HEK293T (cell line): ENCODE measurements around the gene WFS1.

Experiments
- CTCF ChIA-PET: fragments of 350-600 bp; formaldehyde crosslinking; extraction: SDS; loops from one replicate; lab custom pipeline; 2021; ENCODE audit warnings: antibody characterized with exemption, inconsistent platforms; lab: Yijun Ruan, JAX
- POLR2A ChIA-PET: fragments of 350-600 bp; formaldehyde crosslinking; extraction: SDS; loops from one replicate; lab custom pipeline; 2020; ENCODE audit warnings: antibody characterized with exemption, inconsistent platforms; lab: Yijun Ruan, JAX
- DNase-seq: peaks from one replicate; pipeline ENCODE4 v3.0.0; 2012; ENCODE audit warnings: mixed read lengths; ENCODE audit errors: extremely low spot score
- ARNT ChIP-seq: fragments of 450-650 bp; IDR thresholded peaks from 2 replicates; pipeline ENCODE4 v1.6.1; 2017; ENCODE audit warnings: mild to moderate bottlenecking
- BHLHE40 ChIP-seq: fragments of 450-650 bp; IDR thresholded peaks from 2 replicates; pipeline ENCODE4 v1.6.1; 2016; ENCODE audit warnings: mild to moderate bottlenecking, moderate library complexity, borderline replicate concordance
- CTBP1 ChIP-seq: fragments of 450-650 bp; IDR thresholded peaks from 2 replicates; pipeline ENCODE4 v1.6.1; 2016; ENCODE audit warnings: borderline replicate concordance
- ELF4 ChIP-seq: fragments of 450-650 bp; IDR thresholded peaks from 2 replicates; pipeline ENCODE4 v1.6.1; 2017; ENCODE audit warnings: antibody characterized with exemption
- FOXA1 ChIP-seq: fragments of 450-650 bp; IDR thresholded peaks from 2 replicates; pipeline ENCODE4 v1.6.1; 2016; ENCODE audit warnings: mild to moderate bottlenecking
- FOXK2 ChIP-seq: fragments of 450-650 bp; IDR thresholded peaks from 2 replicates; pipeline ENCODE4 v1.6.1; 2016; ENCODE audit warnings: mild to moderate bottlenecking
- FOXM1 ChIP-seq: fragments of 450-650 bp; IDR thresholded peaks from 2 replicates; pipeline ENCODE4 v1.6.1; 2017; ENCODE audit warnings: mild to moderate bottlenecking, borderline replicate concordance
- HDGF ChIP-seq: fragments of 450-650 bp; IDR thresholded peaks from 2 replicates; pipeline ENCODE4 v1.6.1; 2017; ENCODE audit warnings: antibody characterized with exemption, borderline replicate concordance
- L3MBTL2 ChIP-seq: fragments of 450-650 bp; conservative IDR thresholded peaks from 2 replicates; pipeline ENCODE4 v1.6.1; 2016; ENCODE audit warnings: mild to moderate bottlenecking
- LEF1 ChIP-seq: fragments of 450-650 bp; IDR thresholded peaks from 2 replicates; pipeline ENCODE4 v1.6.1; 2017; ENCODE audit warnings: mild to moderate bottlenecking, borderline replicate concordance
- NFRKB ChIP-seq: fragments of 450-650 bp; IDR thresholded peaks from 2 replicates; pipeline ENCODE4 v1.6.1; 2016; ENCODE audit warnings: mild to moderate bottlenecking, moderate library complexity
- SP1 ChIP-seq: fragments of 450-650 bp; IDR thresholded peaks from 2 replicates; pipeline ENCODE4 v1.6.1; 2017
- SUZ12 ChIP-seq: fragments of 450-650 bp; IDR thresholded peaks from 2 replicates; pipeline ENCODE4 v1.6.1; 2016; ENCODE audit warnings: mild to moderate bottlenecking
- TARDBP ChIP-seq: fragments of 450-650 bp; IDR thresholded peaks from 2 replicates; pipeline ENCODE4 v1.6.1; 2016
- ZNF384 ChIP-seq: fragments of 450-650 bp; IDR thresholded peaks from 2 replicates; pipeline ENCODE4 v1.6.1; 2016
- TF ChIP-seq, protein P1 (sequence below): fragments of 450-650 bp; IDR thresholded peaks from 2 replicates; pipeline ENCODE4 v1.6.1; 2016

WFS1 gene

DNA sequence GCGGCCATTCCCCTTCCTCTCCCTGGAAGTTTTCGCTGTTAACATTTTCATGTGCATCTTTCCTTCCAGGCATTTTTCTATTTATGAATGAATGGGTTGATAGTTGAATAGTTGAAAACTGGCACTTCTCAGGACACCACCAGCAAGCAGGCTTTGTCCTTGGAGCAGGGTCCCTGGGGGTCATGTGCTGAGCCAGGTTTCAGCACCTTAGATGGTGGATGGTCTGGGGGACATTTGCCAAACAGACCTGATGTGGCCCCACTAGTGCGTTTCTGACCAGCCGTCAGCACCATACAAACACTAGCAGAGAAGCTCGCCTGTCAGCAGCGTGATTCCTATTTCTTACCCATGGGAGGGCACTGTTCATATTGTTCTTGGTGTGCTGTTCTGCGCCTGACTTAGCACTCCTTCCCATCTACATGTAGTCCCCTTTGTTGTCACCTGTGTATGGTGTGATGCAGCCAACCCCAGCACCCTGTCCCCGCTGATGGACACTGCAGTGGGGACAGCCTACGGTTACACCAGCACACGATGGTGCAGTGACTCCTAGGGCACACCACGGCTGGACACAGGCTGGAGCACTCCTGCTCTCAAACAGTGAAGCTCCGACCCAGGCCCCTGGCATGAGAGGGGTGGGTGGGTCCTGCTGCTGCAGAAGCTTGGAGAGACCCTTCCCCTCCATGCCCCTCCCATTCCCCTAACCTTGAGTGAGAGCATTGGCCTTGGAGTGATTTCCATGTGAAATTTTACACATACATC is 27.2 kb upstream of the WFS1 start:
- ChIA-PET CTCF (no interaction called here), POLR2A (no interaction called here)
- TF ChIP-seq ARNT, result no peak
- TF ChIP-seq LEF1, result no peak
- no peak for TF ChIP-seq ZNF384
- no peak for TF ChIP-seq FOXM1
- no peak for TF ChIP-seq FOXK2
- TF ChIP-seq, protein P1, sequence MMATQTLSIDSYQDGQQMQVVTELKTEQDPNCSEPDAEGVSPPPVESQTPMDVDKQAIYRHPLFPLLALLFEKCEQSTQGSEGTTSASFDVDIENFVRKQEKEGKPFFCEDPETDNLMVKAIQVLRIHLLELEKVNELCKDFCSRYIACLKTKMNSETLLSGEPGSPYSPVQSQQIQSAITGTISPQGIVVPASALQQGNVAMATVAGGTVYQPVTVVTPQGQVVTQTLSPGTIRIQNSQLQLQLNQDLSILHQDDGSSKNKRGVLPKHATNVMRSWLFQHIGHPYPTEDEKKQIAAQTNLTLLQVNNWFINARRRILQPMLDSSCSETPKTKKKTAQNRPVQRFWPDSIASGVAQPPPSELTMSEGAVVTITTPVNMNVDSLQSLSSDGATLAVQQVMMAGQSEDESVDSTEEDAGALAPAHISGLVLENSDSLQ, result no peak
- no peak for TF ChIP-seq ELF4
- no peak for TF ChIP-seq L3MBTL2
- no peak for TF ChIP-seq HDGF
- no peak for TF ChIP-seq SP1
- TF ChIP-seq CTBP1, result no peak
- no peak for TF ChIP-seq TARDBP
- TF ChIP-seq BHLHE40, result no peak
- TF ChIP-seq FOXA1, result no peak
- no peak for TF ChIP-seq NFRKB
- no peak for TF ChIP-seq SUZ12
- no peak for DNase-seq

DNA sequence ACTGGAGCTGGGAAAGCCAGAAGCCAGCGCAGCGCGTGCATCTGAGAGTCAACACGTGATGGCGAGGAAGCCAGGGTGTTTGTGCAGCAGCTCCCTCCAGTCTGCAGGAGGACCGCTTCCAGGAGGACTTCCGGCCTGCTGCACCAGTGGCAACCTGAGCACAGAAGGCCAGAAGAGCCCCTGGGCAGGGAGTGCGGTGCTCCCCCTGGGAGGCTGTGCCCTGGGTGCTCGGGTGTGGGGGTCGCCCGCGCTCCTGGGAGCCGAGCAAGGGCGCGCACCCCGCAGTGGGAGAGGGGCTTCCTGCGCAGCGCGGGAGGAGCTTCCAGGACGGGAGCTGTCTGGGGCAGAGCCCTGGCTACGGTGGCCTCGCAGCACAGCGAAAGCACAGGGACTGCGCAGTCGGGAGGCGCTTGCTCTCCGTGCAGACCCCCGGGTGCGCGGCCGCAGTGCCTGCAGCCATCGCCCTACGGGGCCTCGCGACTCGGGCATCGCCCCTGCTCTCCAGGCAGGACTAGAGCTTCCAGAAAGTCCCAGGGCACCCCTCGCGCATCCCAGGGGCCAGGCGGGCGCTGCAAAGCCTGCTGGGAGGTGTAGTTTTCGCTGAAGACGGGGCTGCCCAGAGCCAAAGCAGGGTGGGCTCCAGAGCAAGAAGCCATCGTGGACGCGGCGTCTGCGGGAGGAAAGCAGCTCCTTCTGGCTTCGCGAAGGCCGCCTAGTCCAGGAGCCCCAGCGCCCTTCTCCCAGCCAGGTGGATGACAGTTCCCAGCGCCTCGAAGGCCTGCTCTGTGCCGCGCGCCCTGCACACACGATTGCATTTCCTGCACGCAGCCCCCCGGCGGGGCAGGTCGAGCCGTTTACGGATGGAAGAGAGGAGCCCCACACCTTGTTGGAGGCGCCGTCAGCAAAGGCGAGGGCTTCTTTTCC is 24.1 kb upstream of the WFS1 start:
- POLR2A ChIA-PET, result no interaction called here
- DNase-seq, result no peak

DNA sequence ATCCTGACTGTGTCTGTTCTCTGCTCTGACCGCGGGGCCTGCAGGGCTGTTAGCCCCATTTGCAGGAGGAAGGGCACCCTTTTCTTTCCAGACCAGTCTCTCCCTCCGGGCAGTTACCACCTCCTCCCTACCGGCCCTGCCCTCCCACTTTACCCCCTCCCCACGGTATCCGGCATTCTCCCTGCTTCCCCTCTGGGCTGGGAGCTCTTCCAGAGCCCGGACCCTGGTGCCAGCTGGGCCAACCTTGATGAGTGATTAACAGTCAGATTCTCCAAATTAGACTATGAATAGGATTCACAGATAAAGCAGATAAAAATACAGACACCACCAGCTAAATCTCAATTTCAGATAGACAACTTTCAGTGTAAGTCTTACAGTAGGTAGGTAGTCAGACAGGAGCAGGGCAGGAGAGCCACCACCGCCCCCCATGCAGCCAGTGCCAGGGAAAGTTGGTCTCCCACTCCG is 23.4 kb upstream of the WFS1 start:
- no peak for DNase-seq
- TF ChIP-seq LEF1, result no peak
- TF ChIP-seq NFRKB, result no peak
- ChIA-PET CTCF (no interaction called here), POLR2A (no interaction called here)

More for the DNA sequence above, 24.1 kb upstream of the WFS1 start:
- no peak for TF ChIP-seq SP1
- TF ChIP-seq FOXK2, result no peak
- TF ChIP-seq CTBP1, result no peak
- TF ChIP-seq ELF4, result no peak
- no peak for TF ChIP-seq TARDBP
- TF ChIP-seq ZNF384, result no peak
- no peak for TF ChIP-seq FOXA1
- no peak for TF ChIP-seq BHLHE40
- no peak for TF ChIP-seq LEF1
- CTCF ChIA-PET, result no interaction called here

DNA sequence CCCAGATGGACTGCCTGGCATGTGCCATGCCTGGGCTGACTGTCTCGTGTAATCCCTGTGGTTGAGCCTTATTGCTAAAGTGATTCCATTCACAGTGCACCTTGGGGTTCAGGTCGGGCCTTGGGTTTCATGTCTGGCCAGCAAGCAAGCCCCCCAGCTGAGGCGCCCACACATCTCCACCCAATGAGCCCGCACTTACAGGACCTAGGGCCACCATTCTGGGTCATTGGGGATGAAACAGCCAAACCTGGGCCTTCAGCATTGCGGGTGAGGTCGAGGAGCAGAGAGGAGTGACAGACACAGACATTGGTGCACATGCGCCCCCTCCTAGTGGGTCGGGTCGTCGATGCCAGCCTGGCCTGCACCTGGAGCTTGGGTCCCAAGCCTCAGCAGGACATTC is 21.3 kb upstream of the WFS1 start:
- no peak for TF ChIP-seq L3MBTL2
- ChIA-PET CTCF (interaction anchor here (0.8 to 8.1 kb wide), 2 partner anchors 82 to 298 kb away, joined by 3 to 149 read pairs; no protein-coding TSS in a partner anchor), POLR2A (interaction anchor here (1.5 kb wide), 1 partner anchor 21 kb away, joined by 4 read pairs; the partner anchor contains the start of gene WFS1)
- DNase-seq, result no peak

DNA sequence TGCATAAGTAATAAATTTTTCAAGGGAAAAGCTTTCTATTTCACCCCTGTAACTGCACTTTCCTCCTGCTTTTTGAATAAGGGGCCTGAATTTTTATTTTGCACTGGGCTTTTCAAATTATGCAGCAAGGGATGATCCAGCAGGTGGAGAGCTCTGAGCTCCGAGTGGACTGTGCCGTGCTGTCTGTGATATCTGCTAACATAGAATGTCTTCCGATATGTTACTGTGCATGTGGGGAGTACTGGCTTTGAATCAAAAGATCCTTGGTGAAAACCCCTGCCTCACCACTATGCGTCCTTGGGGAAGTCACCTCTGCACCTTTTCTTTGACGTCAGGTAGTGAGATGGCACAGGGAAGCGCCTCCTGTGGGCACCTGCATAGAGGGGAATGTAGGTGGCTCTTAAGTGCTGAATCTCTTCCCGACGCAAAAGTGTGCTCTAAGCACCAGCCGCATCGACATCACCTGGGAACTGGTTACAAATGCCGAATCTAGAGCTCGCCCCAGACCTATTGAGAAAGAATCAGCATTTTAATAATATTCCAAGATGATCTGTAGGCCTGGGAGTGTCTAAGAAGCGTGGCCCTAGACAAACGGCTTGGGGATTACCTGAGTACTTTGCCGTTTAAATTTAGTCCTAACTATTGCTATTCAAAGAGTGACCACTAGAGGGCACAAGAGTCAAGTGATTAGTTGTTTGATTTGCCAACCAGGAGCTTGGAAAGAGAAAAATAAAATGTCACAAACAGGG is 19.2 kb upstream of the WFS1 start:
- ChIA-PET CTCF (interaction anchor here (0.6 to 8.1 kb wide), 27 partner anchors 10 to 730 kb away, joined by 3 to 149 read pairs (median 4); partner anchors contain the start of genes JAKMIP1 and WFS1), POLR2A (interaction anchor here (1.0 kb wide), 1 partner anchor 423 kb away, joined by 4 read pairs; a partner anchor contains a TSS)
- TF ChIP-seq ZNF384, result no peak
- no peak for TF ChIP-seq CTBP1
- TF ChIP-seq, protein P1, result no peak
- TF ChIP-seq HDGF, result no peak
- TF ChIP-seq ELF4, result no peak
- no peak for TF ChIP-seq SUZ12
- TF ChIP-seq NFRKB, result no peak
- no peak for TF ChIP-seq FOXA1
- TF ChIP-seq LEF1, result no peak
- TF ChIP-seq FOXK2, result no peak
- TF ChIP-seq SP1, result no peak
- TF ChIP-seq TARDBP, result no peak
- no peak for TF ChIP-seq FOXM1
- no peak for TF ChIP-seq ARNT
- TF ChIP-seq L3MBTL2, result no peak
- DNase-seq, result peak; percentile 70

DNA sequence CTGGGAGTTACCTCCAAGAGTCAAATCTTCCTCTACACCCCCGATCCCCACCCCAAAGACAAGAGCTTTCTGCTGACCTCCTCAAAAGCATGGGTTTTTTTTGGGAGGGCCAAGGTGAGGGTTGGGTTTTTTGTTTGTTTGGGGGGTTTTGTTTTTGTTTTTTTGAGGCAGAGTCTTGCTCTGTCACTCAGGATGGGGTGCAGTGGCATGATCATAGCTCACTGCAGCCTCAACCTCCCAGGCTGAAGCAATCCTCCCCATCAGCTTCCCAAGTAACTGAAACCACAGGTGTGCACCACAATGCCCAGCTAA is 18.7 kb upstream of the WFS1 start:
- CTCF ChIA-PET, result interaction anchor here (0.6 to 8.1 kb wide), 21 partner anchors 9 to 730 kb away, joined by 3 to 149 read pairs (median 4); partner anchors contain the start of genes JAKMIP1 and WFS1
- DNase-seq, result no peak
- TF ChIP-seq SUZ12, result no peak
- TF ChIP-seq FOXK2, result no peak
- TF ChIP-seq ARNT, result no peak
- TF ChIP-seq SP1, result no peak
- POLR2A ChIA-PET, result interaction anchor here (1.0 kb wide), 1 partner anchor 423 kb away, joined by 4 read pairs; a partner anchor contains a TSS
